ENCODE measurements around the gene ODAD4.
"Not testable (repeated sequence)": the region's sequence is repeated elsewhere in the genome, so short reads cannot be mapped to it uniquely, and the experiment has no call there.

The ODAD4 gene

DNA sequence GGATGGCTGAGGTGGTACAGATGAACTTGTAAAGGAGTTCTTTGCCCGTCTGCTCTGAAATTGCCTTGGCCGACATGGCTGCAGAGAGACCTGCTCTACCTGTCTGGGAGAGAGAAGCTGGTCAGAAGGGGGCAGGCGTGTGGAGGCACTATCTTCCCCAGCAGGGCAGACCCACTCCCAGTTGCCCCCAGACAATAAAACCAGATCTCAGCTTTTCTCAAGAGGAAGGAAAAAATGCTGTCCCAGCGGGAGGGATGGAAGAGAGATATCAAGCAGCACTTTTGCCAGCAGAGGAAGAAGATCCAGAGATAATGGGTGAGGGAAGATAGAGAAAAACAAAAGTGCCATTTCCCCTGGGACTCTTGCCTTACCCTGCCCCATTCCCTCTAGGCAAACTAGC, 16.6 kb upstream of the ODAD4 start:
- no peak for DNase-seq (ENCODE audit: low read depth, low spot score)

DNA sequence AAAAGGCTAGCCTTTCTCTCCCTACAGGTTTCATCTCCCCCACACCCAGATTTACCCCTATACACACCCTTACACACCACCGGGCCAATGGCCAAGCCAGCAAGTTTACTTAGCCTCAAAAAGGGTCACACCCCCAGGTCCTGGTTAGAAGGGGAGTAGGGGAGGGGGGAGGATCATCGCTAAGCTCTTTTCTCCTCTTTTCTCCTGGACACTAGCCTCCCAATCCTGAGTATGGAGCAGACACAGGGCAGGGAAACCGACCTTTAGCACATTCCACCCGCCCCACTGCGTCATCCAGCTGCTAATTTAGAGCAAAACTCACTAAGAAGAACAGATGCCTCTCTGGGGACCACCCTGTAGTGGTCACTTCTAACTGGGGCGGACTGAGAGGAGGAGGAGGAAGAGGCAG, 16.1 kb upstream of the ODAD4 start:
- DNase-seq (ENCODE audit: low read depth, low spot score) = no peak

DNA sequence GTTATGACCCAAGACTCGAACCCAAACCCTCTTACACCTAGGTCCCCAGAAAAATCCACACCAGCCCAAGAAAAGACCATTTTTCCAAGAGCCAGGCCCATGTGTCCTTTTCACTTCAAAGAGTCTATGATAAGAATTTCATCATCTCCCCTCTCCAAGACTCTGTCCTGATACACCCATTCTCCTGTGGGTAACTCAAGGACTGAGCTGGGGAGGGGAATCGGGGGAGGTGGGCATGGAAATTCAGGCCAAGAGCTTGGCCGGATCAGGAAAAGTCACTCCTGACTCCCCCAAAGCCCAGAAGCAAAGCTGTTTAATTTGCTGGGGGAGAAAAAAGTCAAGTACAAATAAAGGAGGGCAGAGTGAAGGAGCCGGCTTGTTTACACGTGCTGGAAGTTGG, 15.4 kb upstream of the ODAD4 start:
- DNase-seq (ENCODE audit: low read depth, low spot score) = no peak

DNA sequence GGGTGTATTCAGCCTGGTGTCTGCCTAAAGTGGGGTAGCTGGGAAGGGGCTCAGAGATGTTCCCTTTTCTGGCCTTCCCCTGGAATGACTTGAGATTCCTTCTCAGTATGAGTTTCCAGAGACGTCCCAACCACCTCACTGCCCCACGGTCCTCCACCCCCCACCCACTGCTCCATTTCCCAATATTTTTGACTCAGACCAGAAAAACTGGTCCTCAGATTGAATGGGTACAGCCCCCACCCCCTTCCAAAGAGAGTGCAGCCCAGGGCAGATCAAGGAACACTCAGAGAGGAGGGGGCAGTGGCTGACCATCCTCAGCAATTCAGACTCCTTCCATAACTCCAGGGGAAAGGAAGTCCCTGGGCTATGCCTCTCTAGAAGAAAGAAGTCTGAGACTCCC, 14.9 kb upstream of the ODAD4 start:
- no peak for DNase-seq (ENCODE audit: low read depth, low spot score)

DNA sequence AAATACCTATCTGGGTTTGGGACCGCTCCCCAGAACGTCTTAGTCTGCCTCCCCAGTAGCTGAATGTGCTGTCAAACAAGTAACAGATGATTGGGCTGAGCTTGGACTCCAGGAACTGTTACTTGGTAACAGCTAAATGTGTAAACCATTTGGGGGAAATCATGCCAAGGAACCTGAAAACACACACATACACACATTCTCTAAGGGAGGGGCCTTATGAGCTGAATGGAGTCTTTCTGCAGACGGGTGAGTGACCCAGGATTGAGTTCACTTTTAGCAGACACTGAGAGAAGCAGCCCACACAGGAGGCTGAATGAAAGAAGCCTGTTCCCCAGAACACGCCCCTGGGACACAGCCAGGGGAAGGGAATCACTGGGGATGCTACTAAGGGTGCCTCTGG, 13.2 kb upstream of the ODAD4 start:
- DNase-seq (ENCODE audit: low read depth, low spot score) = no peak

DNA sequence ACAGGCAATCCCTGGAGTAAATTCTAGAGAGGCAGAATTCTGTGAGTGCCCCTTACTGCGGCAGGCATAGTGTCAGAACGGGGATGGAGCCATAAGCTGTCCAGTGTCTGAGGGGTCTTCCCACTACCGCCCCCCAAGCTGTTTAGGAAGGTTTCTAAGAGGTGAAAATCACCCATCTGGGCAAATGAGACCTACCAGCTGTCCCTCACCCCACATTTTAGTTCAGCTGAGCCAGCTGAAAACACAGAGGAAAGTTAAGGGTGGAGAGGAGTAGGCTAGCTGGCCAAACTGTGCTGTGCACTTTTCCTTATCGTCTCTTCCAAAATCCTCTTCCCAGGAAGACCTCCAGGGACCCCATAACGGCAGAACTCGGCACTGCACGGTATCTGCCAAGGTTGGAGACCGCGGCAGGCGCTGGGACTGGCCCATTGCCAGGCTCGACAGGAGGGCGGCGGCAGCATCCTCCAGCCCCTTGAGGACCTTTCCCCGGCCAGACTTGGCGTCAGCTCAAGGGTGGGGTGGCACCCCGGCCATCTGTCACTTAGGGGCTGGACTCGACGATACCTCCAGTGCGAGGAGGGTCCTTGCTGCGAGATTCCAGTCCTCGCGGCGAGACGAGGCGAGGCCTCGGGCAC, 12.6 kb upstream of the ODAD4 start:
- no peak for DNase-seq (ENCODE audit: low read depth, low spot score)

DNA sequence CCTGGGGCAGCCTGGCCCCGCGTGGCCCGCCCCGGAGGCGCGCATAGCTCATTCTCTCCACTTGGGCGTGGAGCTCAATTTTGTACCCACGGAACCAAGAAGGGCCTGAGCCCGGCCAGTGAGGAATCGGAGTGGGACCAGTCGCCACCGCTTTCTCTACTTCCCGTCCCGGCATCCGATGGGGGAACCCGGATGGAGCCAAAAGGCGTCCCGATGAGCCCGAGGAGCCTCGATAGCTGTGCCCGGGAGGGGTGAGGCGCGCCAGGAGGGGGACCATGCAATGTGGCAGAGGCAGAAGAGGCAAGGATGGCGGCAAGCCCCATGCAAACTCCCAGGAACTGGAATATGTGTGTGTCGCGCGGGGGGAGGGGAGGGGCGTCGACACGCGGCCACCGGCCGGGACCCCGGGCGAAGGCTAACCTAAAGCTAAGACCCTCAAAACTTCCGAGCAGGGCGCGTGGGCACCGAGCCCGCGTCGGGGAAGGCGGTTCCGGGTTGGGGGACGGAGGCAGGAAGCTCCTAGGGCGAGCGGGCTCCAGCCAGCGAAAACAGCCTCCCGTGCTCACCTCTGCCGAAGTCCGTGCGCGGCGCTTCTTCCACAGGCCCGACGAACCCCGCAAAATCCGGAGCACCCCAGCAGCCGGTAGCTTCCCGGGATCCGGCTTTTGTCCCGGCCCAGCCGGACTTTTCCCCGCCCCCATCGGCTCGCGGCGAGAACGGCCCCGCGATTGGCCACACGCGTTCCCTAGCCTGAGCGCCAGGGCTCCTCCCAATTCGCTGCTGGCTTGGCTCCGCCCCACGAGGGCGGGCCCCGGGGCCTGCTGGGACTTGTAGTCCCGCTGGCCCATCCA, 11.9 kb upstream of the ODAD4 start, which contains the start of gene ACLY:
Gene ACLY, minus strand, starts transcription at position 638 of the 851 bp plus-strand sequence. CDS start 5,078 bp downstream, outside the sequence.
- DNase-seq (ENCODE audit: low read depth, low spot score) = peak; percentile 85

DNA sequence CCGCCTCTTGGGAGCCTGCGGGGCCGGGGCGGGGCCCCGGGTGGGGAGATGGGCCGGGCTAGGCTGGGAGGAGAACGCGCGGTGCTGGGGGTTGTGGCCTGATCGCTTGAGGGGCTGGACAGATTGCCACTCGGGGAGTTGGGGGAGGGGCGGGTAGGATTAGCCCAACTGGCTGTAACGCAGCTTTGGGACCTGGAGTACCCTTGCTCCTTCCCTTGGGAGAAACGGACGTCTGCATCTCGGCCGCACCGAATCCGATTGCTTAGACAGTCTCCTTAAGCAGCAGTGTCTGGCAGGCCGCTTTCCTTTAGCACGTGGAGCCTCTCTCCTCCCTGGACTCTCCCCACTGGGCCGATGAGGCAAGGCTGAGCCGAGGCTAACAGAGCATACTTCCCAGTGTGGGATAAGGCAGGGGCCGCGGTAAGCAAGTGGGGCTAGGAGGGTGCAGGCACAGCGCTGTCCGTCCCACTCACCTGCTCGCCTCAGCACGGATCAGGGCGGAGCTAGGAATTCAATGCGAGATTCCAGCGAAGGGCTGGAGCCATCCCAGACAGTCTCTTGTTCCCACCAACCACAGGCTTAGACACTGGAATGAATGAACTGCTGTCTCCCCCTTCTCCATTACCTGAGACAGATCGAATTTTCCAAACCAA, 11.1 kb upstream of the ODAD4 start:
- DNase-seq (ENCODE audit: low read depth, low spot score) = no peak

DNA sequence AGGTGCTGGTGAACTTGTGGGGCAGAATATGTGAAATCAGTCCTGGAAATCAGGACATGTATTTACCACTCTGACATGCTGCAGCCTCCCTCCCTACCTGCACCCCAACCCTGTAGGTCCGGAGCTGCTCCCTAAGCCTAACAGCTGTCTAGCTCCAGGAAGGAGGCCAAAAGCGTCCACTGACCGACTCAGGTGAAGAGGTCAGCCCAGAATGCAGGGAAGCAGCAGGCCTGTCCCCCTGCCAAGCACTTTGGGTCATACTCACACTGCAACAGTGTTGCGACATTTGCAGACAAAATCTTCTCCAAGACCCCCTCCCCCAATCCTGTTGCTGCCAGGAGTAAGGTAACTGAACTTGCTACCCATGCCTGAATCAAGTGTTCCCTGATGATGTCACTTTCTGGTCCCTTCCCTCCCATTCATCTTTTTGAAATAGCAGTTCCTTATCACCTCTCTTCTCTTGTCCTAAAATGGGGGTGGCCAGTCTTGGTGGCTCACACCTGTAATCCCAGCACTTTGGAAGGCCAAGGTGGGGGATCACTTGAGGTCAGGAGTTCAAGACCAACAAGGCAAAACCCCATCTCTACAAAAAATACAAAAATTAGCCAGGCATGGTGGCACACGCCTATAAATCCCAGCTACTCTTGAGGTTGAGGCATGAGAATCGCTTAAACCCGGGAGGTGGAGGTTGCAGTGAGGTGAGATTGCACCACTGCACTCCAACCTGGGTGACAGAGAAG, 10.4 kb upstream of the ODAD4 start:
- no peak for DNase-seq (ENCODE audit: low read depth, low spot score)

DNA sequence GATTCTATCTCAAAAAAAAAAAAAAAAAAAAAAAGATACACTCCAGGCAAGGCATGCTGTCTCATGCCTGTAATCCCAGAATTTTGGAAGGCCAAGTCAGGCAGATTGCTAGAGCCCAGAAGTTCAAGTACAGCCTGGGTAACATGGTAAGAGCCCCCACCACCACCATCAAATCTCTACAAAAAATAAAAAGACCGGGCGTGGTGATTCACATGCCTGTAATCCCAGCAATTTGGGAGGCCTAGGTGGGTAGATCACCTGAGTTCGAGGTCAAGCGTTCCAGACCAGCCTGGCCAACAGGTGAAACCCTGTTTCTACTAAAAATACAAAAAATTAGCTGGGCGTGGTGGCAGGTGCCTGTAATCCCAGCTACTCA, 9.8 kb upstream of the ODAD4 start:
- no peak for DNase-seq (ENCODE audit: low read depth, low spot score)

DNA sequence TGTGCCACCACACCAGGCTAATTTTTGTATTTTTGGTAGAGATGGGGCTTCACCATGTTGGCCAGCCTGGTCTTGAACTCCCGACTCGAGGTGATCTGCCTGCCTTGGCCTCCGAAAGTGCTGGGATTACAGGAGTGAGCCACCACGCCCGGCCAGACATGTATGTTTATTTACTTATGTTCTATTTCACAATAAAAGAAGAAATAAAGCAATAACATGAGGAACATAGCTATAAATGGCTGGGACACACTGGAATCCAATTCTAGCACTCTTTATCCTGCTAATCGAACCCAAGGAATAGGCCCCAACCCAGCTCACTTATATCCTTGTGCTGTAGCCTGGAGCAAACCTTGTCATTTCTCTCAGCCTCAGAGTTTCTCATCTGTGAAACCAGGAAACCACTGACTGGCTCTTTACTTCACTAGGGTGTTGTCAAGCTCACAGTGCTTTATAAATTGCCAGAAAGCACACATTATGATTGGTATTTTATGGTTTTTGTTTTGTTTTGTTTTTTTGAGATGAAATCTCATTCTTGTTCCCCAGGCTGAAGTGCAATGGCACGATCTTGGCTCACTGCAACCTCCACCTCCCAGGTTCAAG, 4.3 kb upstream of the ODAD4 start:
- DNase-seq (ENCODE audit: low read depth, low spot score) = no peak

DNA sequence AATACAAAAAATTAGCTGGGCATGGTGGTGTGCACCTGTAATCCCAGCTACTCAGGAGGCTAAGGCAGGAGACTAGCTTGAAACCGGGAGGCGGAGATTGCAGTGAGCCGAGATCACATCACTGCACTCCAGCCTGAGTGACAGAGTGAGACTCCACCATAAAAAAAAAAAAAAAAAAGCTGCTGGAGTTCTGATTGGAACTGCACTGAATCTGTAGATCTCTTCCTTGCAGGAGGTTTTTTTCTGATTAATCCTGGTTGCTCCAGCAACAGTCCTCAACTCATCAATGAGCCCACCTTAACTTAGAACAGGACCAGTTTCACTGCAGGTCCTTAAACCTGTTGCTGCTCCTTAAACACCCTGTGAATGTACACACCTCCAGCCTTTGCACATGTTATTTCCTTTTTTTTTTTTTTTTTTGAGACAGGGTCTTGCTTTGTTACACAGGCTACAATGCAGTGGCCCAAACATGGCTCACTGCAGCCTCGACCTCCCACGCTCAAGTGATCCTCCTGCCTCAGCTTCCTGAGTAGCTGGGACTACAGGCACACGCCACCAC, 1.6 kb upstream of the ODAD4 start:
- no peak for DNase-seq (ENCODE audit: low read depth, low spot score)

DNA sequence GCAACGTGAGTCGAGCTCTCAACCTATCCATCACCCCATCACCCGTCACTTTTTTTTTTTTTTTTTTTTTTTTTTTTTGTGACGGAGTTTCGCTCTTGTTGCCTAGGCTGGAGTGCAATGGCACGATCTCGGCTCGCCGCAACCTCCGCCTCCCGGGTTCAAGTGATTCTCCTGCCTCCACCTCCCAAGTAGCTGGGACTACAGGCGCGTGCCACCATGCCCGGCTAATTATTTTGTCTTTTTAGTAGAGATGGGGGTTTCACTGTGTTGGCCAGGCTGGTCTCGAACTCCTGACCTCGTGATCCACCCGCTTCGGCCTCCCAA, 378 bp downstream of the ODAD4 start:
- DNase-seq (ENCODE audit: low read depth, low spot score) = not testable (repeated sequence)

DNA sequence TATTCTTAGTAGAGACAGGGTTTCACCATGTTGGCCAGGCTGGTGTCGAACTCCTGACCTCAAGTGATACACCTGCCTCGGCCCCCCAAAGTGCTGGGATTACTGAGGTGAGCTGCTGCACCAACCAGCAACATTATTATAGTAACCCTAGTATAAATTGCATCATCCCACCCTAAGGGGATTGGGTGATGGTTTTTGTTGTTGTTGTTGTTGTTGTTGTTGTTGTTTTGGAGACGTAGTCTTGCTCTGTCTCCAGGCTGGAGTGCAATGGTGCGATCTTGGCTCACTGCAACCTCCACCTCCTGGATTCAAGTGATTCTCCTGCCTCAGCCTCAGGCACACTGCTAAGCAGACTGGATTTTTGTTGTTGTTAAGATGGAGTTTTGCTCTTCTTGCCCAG, 1.3 kb downstream of the ODAD4 start:
- DNase-seq (ENCODE audit: low read depth, low spot score) = not testable (repeated sequence)

DNA sequence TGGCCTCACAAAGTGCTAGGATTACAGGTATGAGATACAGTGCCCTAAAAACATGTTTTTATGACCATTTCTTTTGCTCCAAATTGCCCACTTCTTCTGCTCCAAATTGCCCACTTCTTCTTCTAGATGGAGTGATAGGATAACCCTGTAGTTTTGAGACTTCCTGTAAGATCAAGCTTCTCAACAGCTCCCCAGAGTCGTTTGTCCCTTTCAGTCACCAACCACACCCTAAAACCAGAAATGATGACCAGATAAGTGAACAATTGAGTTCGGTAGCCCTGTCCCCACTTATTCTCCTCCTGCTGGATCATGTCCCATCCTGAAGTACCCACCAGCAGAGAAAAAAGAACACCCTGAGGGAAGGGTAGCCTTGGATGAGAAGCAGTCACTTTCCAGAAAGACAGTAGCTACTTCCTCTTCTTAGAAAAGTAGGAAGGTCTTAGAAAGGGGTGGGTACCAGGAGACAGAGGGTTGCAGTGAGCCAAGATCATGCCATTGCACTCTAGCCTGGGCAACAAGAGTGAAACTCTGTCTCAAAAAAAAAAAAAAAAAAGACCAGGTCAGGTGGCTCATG, 2.5 kb downstream of the ODAD4 start:
- DNase-seq (ENCODE audit: low read depth, low spot score) = no peak

DNA sequence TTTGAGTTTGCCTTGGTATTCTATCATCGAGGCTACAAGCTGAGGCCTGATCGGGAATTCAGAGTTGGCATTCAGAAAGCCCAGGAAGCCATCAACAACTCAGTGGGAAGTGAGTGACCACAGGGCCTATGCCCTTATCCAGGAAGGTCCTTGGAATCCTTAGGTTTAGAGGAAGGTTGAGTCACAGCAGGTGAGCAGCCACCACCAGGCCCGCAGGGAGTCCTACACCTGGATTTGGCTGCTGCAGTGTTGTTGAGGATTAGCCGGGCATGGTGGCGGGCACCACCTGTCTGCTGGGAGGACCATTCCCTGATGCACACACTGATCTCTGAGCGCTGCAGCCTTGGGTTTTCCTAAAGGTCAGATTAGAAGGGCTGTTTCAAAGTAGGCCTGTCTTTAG, 5.2 kb downstream of the ODAD4 start:
- no peak for DNase-seq (ENCODE audit: low read depth, low spot score)

DNA sequence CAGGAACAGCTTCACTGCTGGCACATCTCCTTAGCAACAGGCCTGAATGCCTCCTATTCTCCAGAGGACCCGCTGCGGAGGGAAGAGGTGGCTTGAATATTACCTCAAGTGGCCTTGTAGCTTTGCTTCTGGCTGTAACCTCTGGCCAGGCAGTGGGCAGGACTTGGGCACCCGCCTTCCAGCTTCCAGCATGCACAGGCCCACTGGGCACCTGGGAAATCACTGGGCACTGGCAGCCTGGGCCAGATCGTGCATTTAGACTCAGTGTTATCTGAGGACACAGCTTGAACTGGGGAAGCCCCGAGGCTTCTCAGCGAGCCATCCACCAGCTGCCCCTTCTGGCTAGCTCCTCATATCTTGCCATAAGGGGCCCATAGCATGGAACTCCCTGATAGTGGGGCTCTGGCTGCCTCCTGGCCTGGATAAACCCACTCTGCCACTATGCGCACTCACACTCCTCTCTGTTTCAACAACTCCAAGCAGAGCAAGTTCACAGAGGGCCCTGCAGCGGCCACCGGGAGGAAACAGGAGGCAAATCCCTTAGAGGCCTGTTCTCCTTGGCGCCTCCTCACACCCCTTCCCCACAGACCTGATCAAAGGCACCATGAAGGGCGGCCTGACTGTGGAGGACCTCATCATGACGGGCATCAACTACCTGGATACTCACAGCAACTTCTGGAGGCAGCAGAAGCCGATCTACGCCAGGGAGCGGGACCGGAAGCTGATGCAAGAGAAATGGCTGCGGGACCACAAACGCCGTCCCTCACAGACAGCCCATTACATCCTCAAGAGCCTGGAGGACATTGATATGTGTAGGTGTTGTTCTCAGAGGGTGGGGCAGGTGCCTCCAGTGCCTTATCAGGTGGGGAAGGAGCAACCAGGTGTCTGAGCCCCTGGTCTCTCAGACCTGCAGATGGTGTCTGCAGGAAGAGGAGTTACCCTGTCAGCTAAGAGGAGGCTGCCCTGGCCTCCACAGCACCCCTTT, 7.8 kb downstream of the ODAD4 start:
- no peak for DNase-seq (ENCODE audit: low read depth, low spot score)

DNA sequence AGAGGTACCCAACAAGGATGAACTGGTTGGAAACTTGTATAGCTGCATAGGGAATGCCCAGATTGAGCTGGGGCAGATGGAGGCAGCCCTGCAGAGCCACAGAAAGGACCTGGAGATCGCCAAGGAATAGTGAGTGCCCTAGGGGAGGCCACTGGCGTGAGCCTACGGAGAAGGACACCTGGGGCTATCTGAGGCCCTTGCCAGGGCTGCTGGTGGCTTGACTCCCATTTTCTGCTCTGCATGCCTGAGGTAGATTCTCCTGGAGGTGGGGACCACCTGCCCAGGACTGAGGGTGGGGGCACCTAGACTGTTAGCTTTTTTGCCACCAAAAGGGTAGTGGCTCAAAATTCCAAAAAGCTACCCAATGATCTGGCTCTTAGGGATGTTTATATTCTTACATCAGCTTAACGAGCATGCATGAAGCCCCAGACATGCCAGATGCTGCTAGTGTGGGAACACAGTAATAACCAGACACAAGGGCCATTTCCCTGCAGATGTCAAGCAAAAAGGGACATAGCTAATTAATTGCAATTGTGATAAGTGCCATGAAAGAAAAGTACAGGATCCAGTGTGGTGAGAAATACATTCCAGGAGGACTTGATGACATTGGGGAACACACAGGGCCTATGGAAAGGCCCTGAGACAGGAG, 8.8 kb downstream of the ODAD4 start:
- DNase-seq (ENCODE audit: low read depth, low spot score) = no peak

DNA sequence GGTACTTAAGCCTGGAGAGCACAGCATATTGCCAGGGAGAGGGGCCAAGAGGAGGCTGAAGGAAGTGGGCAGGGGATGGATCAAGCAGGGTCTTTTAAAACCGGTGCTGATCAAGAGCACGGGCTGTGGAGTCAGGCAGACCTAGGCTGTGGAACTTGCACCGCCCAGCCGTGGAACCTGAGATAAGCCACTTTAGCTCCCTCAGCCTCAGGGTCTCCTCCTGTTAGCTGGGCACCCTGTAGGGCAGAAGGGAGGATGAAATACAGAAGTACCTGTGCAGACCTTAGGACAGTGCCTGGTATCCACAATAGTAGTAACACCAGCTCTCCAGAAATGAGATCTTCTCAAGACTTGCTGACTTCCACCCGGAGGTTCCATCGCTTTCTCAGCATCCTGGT, 9.3 kb downstream of the ODAD4 start:
- DNase-seq (ENCODE audit: low read depth, low spot score) = no peak
